ENCODE measurements around the gene HOXC6. TPM values are rescaled to one million over a fixed set of nuclear protein-coding genes. Genes with fewer than 3 reads are reported as not detected.

Gene HOXC6
- total RNA-seq, 2 experiments from 2014 or later, result not detected

DNA sequence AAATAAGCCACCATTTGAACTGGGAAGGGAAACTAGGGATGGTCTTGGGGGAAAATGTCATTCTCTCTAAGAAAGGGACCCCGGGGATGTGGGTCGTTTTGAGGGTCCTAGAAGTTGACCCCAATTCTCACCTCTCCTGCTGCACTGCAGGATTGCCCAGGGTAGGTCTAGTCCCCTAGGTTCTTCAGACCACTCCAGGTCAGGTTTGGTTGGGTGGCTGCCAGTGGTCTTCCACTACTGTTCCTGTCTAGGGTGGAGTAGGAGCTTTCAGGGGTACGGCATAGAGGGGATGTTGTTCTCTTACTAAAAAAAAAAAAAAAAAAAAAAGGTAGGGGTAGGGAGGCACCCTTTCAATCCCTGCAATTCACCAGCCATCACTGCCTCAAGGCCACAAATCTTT, 12.2 kb upstream of the HOXC6 start:
- peaks cover 88 to 93% of the 10 kb centered on the region in 2 experiments for H3K27me3 ChIP-seq (ENCODE audit: control insufficient read depth in 1 of 2, insufficient read depth in 2 of 2, low read length in 2 of 2)
- Mint-ChIP-seq H3K27me3 (peaks cover 93% of the 10 kb centered on the region), H3K9me3 (no peaks in the 10 kb centered on the region), H3K4me1 (ENCODE audit: low read depth) (peaks cover 25% of the 10 kb centered on the region), H3K4me3 (no peak overlapping the region), H3K36me3 (ENCODE audit: low read depth) (no peaks in the 10 kb centered on the region), H3K27ac (no peak overlapping the region)
- DNase-seq (no peak), ATAC-seq (ENCODE audit: poor library complexity) (no peak)
- H3K4me1 ChIP-seq (ENCODE audit: insufficient read depth, low read length), result peaks cover 47% of the 10 kb centered on the region
- TF ChIP-seq, protein P1, sequence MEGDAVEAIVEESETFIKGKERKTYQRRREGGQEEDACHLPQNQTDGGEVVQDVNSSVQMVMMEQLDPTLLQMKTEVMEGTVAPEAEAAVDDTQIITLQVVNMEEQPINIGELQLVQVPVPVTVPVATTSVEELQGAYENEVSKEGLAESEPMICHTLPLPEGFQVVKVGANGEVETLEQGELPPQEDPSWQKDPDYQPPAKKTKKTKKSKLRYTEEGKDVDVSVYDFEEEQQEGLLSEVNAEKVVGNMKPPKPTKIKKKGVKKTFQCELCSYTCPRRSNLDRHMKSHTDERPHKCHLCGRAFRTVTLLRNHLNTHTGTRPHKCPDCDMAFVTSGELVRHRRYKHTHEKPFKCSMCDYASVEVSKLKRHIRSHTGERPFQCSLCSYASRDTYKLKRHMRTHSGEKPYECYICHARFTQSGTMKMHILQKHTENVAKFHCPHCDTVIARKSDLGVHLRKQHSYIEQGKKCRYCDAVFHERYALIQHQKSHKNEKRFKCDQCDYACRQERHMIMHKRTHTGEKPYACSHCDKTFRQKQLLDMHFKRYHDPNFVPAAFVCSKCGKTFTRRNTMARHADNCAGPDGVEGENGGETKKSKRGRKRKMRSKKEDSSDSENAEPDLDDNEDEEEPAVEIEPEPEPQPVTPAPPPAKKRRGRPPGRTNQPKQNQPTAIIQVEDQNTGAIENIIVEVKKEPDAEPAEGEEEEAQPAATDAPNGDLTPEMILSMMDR (IDR thresholded peaks at IDR 0.05), result no peak
- intact Hi-C loops (cut with DNase I, micrococcal nuclease), result no loop called here
- CTCF ChIA-PET, result interaction anchor here (0.6 to 2.0 kb wide), 5 partner anchors 11 to 191 kb away, joined by 3 to 6 read pairs (median 3); no protein-coding TSS in a partner anchor
- no peaks in the 10 kb centered on the region for H3K36me3 ChIP-seq (ENCODE audit: insufficient read depth, low read length)
- no peak overlapping the region for H3K27ac ChIP-seq (ENCODE audit: low read depth in 1 of 2, low read length in 2 of 2)
- H3K9me3 ChIP-seq (ENCODE audit: control insufficient read depth in 1 of 2, insufficient read depth in 1 of 2, low read length in 2 of 2), result peaks cover 0 to 29% of the 10 kb centered on the region in 2 experiments
- no peak overlapping the region for H3K4me3 ChIP-seq (ENCODE audit: low read length)
- POLR2A ChIA-PET, result interaction anchor here (0.9 to 2.1 kb wide), 3 partner anchors 10 to 171 kb away, joined by 4 to 6 read pairs (median 5); partner anchors contain the start of gene HOXC4

DNA sequence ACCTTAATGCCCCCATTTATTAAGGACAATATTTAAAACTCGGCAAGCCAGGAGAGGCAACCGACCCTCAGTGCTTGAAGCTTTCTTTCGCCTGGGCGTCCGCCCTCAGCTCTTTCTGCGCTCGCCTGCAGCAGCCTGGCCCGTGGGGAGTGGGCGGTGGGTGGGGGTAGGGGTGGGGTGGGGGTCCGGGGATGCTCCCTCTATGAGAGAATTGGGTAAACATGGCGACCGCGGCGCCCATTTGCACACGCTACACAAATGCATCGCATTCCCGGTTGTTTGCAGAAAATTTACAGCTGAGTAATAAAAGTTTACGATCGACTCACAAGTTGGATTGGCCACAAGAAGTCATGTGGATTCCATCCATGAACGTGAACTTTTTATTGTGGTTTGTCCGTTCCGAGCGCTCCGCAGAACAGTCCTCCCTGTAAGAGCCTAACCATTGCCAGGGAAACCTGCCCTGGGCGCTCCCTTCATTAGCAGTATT, 11.7 kb upstream of the HOXC6 start:
- peaks cover 88 to 93% of the 10 kb centered on the region in 2 experiments for H3K27me3 ChIP-seq (ENCODE audit: control insufficient read depth in 1 of 2, insufficient read depth in 2 of 2, low read length in 2 of 2)
- H3K4me1 ChIP-seq (ENCODE audit: insufficient read depth, low read length), result peaks cover 42% of the 10 kb centered on the region
- DNase-seq (no peak), ATAC-seq (ENCODE audit: poor library complexity) (no peak)
- Mint-ChIP-seq H3K9me3 (no peaks in the 10 kb centered on the region), H3K27ac (no peak overlapping the region), H3K27me3 (peaks cover 93% of the 10 kb centered on the region), H3K4me3 (no peak overlapping the region), H3K36me3 (ENCODE audit: low read depth) (no peaks in the 10 kb centered on the region), H3K4me1 (ENCODE audit: low read depth) (peaks cover 21% of the 10 kb centered on the region)
- ChIA-PET POLR2A (interaction anchor here (0.9 to 2.1 kb wide), 3 partner anchors 10 to 171 kb away, joined by 4 to 6 read pairs (median 5); partner anchors contain the start of gene HOXC4), CTCF (interaction anchor here (0.6 to 2.0 kb wide), 6 partner anchors 11 to 185 kb away, joined by 3 to 6 read pairs (median 3); partner anchors contain the start of gene SMUG1)
- TF ChIP-seq, protein P1 (IDR thresholded peaks at IDR 0.05), result no peak
- H3K4me3 ChIP-seq (ENCODE audit: low read length), result no peak overlapping the region
- no peaks in the 10 kb centered on the region for H3K36me3 ChIP-seq (ENCODE audit: insufficient read depth, low read length)
- no peak overlapping the region for H3K27ac ChIP-seq (ENCODE audit: low read depth in 1 of 2, low read length in 2 of 2)
- intact Hi-C loops (cut with DNase I, micrococcal nuclease), result no loop called here
- H3K9me3 ChIP-seq (ENCODE audit: control insufficient read depth in 1 of 2, insufficient read depth in 1 of 2, low read length in 2 of 2), result peaks cover 0 to 29% of the 10 kb centered on the region in 2 experiments

DNA sequence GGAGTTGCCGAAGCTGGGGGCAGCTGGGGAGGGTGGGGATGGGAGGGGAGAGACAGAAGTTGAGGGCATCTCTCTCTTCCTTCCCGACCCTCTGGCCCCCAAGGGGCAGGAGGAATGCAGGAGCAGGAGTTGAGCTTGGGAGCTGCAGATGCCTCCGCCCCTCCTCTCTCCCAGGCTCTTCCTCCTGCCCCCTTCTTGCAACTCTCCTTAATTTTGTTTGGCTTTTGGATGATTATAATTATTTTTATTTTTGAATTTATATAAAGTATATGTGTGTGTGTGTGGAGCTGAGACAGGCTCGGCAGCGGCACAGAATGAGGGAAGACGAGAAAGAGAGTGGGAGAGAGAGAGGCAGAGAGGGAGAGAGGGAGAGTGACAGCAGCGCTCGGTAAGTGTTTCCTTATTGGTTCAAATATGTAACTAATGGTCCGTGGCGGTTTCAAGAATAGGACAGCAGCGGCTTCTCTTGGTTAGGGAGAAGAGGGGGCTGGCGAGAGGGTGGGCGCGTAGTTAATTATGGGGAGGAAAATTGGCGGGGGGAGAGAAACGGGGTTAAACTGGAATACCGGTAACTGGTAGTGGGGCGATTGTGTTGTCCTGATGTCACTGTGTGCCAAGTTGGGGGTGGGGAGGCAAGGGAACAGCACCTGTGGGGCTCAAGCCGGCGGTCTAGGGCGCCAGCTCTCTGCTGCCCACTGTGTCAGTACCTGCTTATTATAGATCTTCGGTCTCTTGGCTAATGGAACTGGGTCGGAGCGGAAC, 11.0 kb upstream of the HOXC6 start:
- H3K36me3 ChIP-seq (ENCODE audit: insufficient read depth, low read length), result no peaks in the 10 kb centered on the region
- H3K27ac ChIP-seq (ENCODE audit: low read depth in 1 of 2, low read length in 2 of 2), result no peak overlapping the region
- ChIA-PET POLR2A (interaction anchor here (0.7 to 2.1 kb wide), 9 partner anchors 8 to 263 kb away, joined by 3 to 8 read pairs (median 4); partner anchors contain the start of genes HNRNPA1, HOXC4, HOXC8 and HOXC9), CTCF (interaction anchor here (0.8 to 2.0 kb wide), 6 partner anchors 12 to 197 kb away, joined by 3 to 6 read pairs (median 3); partner anchors contain the start of gene SMUG1)
- TF ChIP-seq, protein P1 (IDR thresholded peaks at IDR 0.05), result no peak
- Mint-ChIP-seq H3K27me3 (peaks cover 93% of the 10 kb centered on the region), H3K4me1 (ENCODE audit: low read depth) (peaks cover 19% of the 10 kb centered on the region), H3K9me3 (no peaks in the 10 kb centered on the region), H3K36me3 (ENCODE audit: low read depth) (no peaks in the 10 kb centered on the region), H3K27ac (no peak overlapping the region), H3K4me3 (peak overlapping the region; percentile 89)
- ATAC-seq (ENCODE audit: poor library complexity) (peak; percentile 32), DNase-seq (no peak)
- H3K9me3 ChIP-seq (ENCODE audit: control insufficient read depth in 1 of 2, insufficient read depth in 1 of 2, low read length in 2 of 2), result peaks cover 0 to 29% of the 10 kb centered on the region in 2 experiments
- peak overlapping the region; percentile 50 for H3K4me3 ChIP-seq (ENCODE audit: low read length)
- H3K4me1 ChIP-seq (ENCODE audit: insufficient read depth, low read length), result peaks cover 41% of the 10 kb centered on the region
- peaks cover 88 to 95% of the 10 kb centered on the region in 2 experiments for H3K27me3 ChIP-seq (ENCODE audit: control insufficient read depth in 1 of 2, insufficient read depth in 2 of 2, low read length in 2 of 2)
- intact Hi-C loops (cut with DNase I, micrococcal nuclease), result no loop called here

Data from CD4-positive, alpha-beta T cell (primary cell).